GM19351 (cell line): Measurements from ENCODE around the gene CDV3.
A peak's percentile ranks its signal among the peaks of the same experiment; 100 is the strongest.

ENCODE experiments used
- ATAC-seq: cut with Tn5 transposase; IDR thresholded peaks from one replicate; pipeline ENCODE4 v1.9.1; 2021; ENCODE audit warnings: mild to moderate bottlenecking, moderate library complexity; ENCODE audit not compliant: unreplicated experiment

Gene CDV3

DNA sequence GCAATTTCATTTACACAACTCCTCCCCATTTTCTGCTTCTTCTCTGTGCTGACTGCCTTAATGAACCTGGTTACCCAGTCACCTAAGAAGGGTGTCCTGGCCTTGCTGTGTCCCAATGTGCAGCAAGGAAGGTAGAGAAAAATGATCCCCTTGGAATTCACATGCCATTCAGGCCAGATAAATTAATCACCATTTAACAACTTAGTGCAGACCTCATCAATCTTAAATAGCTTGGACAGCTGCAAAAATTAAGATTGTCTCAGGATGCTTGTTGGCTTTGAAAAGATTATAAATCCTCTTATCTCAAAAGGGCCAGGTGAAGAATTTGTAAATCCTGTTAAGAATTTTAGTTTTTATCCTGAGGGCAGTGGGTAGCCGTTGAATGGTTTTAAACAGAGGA is 9.7 kb upstream of the CDV3 start:
- ATAC-seq = no peak

GRCh38 chr3:133568294-133569014 is 5.0 kb upstream of the CDV3 start:
- no peak for ATAC-seq

- ATAC-seq = no peak
These were observed 3.1 kb upstream of the CDV3 start for GRCh38 chr3:133570139-133570936.

DNA sequence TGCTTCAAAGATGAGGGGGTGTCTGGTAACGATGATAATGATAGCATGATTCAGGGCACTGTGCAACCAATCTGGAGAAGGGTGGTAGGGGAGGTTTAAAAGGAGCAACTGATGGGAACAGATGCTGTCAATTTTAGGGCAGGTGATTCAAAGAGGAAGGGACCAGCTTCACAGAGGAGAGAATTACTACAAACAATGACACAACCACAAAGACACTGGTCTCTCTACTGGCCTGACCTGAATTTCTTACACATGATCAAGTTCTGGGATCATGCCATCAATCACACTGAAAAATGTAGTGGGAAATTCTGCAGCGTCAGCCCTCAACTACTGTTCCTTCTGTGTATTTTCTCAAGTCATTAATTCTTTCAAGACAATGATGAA is 2.6 kb upstream of the CDV3 start:
- no peak for ATAC-seq

DNA sequence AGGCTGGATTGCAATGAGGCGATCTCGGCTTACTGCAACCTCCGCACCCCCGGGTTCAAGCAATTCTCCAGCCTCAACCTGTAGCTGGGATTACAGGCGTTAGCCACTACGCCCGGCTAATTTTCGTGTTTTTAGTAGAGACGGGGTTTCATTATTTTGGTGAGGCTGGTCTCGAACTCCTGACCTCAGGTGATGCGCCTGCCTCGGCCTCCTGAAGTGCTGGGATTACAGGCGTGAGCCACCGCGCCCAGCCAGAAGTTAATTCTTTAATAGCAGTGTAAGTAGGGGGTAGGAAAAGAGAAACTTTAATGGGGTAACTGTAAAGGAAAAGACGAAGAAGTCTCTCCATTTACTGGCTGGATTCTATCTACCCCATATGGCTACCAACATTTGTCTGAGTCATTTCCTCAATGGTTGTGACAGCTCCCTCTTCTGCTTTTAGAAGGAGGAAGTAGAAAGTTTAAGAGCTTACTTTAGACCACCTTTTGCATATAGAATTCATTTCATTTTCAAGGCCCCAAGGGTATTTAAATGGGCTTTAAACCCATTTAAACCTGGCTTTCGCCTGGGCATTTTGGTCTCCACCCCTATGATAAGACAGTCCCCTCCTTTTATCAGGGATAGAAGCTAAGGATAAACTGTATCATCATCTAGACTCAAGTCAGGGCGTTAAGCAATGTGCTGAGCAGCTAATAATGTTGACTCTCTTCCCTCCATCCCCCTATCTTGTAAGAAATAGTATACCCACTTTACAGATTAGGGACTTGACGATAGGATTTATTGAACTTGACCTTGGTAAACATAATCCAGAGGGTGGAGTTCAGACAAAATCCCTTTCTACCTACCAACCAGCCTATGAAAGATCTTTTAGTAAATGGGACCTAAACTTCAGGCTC is 1.1 kb upstream of the CDV3 start:
- peak; percentile 27 for ATAC-seq

DNA sequence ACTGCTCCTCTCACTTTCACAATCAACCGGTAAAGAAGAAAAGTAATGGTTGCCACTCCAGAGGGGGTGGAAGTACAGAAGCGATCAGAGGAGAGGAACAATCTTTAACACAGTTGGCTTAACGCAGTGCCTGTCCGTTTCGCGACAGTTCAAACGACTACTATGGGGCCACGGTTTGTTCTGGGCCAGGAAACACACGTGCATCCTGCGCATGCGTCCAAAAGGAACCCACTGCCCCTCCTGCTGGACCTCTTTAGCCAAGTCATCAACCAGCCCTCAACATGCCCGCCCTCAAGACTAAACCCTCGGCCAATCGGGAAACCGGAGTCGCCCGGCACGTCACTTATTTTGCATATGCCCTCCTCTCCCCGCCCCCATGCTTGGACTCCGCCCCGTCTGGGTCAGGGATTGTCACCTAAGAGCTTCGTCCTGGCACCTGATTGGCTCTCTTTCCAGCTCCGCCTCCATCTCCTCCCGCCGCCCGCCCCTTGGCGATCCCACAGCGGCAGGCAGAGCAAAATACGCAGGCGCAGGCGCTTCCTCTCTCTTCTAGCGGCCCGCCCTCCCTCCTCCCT is 345 bp upstream of the CDV3 start:
- peak; percentile 76 for ATAC-seq

- peak; percentile 29 for ATAC-seq
These were observed 885 bp downstream of the CDV3 start for GRCh38 chr3:133574260-133574881.

DNA sequence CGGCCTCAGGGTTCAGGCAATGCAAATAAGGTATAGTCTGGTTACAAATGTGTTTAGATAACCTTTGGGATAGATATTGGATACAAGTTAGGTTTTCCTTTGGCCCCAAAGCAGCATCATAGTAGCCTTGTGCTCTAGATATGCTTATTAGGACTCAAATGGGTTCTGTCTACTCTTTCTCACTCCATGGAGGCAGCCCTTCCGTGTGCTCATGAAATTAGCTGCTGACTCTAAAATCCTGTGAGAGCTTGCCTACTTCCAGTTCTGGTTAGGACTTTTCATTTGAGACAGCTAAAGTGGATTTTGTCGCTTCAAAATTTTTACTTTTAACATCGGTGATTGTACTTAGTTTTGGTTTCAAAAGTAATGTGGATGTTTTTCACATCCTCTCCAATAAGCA is 1.6 kb downstream of the CDV3 start:
- ATAC-seq = no peak

- no peak for ATAC-seq
These were observed 2.7 kb downstream of the CDV3 start for GRCh38 chr3:133576169-133576568.

DNA sequence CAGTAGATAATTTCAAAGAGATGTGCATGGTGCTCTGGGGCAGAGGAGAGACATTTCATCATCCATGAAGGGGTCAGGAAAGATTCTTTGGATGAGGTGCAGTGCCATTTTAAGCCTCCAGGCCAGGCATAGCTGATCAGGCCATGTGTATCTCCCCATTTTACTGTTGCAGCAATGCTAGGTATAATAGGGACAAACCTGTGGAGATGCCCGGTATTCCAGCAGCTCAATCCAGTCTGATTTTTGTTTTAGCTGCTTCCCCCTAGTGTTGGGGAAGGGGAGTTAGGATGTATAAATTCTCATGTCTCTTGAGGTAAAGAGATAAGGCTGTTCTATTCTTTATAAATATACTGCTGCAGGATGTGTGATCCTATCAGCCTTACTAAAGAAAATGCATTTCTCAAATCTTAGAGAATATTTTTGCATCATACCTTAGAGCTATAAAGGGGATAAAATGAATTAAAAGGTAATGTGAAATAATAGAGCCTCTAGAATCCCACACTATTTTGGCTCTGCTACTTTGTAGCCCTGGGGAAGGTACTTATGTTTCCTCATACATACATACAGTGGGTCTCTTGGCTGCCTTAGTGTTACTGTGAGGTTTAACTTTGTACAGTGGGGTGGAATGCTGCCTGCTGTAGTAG is 5.2 kb downstream of the CDV3 start:
- no peak for ATAC-seq

- no peak for ATAC-seq
These were observed 9.9 kb downstream of the CDV3 start for GRCh38 chr3:133583396-133583795.

GRCh38 chr3:133588035-133588434 is 14.5 kb downstream of the CDV3 start:
- no peak for ATAC-seq

DNA sequence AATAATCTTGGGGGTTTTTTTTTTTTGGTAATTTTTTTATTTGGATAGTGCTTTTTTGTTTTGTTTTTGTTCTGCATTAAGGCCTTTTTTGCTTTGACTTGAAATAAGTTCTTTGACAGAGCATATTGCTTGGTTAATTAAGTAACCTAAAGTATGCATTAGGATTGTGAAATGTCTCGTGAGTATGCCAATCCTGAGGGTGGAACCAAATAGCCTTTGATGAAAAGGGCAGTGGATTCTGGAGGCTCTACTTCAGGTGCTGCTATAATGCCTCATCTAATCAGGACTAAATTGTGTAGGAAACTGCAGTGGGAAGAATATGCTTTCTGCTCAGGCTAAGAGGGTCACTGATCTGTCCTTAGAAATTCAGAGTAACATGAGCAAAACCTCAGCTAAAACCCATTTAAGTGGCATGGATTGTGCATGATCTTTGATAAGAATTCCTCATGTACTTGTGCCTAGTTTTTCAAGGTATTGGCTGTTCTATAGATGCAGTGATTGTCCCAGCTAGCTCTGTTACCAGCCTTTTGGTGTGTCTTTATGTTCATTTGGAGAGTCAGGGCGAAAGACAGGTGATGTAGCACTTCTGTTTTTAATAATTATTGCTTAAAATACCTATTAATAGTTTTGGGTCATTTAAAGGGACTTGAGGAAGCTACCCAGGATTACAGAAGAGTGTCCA is 15.4 kb downstream of the CDV3 start:
- ATAC-seq = no peak

- no peak for ATAC-seq
These were observed 16.0 kb downstream of the CDV3 start for GRCh38 chr3:133589503-133589902.

DNA sequence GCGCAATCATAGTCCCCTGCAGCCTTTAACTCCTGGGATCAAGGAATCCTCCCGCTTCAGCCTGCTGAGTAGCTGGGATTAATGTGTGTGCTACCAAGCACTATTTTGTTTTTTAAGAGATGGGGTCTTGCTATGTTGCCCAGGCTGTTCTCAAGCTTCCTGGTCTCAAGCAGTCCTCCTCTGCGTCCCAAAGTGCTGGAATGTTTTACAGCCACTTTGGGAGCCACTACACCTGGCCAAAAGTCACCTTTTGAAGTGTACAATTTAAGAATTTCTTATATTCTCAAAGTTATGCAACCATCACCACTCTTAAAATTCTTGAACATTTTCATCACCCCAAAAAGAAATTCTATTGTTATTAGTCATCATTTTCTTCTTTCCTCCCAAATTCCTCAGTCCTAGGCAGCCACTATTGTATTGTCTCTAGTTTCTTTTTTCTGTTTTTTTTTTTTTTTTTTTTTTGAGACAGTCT is 17.8 kb downstream of the CDV3 start:
- ATAC-seq = no peak

DNA sequence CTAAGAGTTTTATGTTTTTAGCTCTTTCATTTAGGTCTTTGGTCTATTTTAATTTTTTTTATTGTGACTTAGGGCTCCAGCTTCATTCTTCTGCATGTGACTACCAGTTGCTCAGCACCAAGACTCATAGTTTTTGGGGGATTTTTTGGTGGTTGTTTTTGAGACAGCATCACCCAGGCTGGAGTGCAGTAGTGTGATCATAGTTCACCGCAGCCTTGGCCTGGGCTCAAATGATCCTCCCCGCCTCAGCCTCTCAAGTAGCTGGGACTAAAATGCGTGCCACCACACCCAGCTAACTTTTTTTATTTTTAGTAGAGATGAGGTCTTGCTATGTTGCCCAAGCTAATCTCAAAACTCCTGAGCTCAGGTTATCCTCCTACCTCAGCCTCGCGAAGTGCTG is 19.4 kb downstream of the CDV3 start:
- ATAC-seq = peak; percentile 70

GRCh38 chr3:133593243-133593642 is 19.8 kb downstream of the CDV3 start:
- ATAC-seq = peak; percentile 18

- no peak for ATAC-seq
These were observed 21.9 kb downstream of the CDV3 start for GRCh38 chr3:133595341-133595740.

DNA sequence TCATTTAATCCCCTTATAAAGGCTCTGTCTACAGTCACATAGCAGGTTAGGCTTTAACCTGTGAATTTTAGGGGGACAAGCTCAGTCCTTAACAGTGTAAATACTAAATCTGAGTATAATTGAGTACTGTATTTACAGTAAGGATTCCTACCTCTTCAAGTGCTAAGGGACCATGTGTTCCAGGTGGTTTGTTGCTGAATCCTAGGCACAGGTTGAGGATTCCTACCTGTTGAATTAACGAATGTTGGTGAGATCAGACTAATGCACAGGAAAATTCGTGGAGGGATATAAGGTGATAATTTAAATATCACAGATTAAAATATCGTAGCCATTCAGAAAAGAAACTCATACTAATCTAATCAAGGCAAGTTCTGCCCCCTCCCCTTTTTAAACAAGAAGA is 24.9 kb downstream of the CDV3 start:
- ATAC-seq = no peak
